Osteoblast (primary cell): ENCODE data around the gene ZNF444. TPM values are rescaled to one million over a fixed set of nuclear protein-coding genes. Genes with fewer than 3 reads are reported as not detected.

Experiments used
- DNase-seq: peaks from one replicate; pipeline ENCODE4 v3.0.0; 2011; ENCODE audit warnings: low spot score, mixed read lengths; ENCODE audit not compliant: insufficient read length; ENCODE audit errors: missing footprints
- H2AFZ ChIP-seq: 2 replicates; pipeline ENCODE4 v1.6.0; 2011; ENCODE audit warnings: mild to moderate bottlenecking, low read length
- H3K27ac ChIP-seq: 2 replicates; pipeline ENCODE4 v1.5.1; 2011; ENCODE audit warnings: mild to moderate bottlenecking, low read depth, low read length, moderate library complexity
- H3K27me3 ChIP-seq: 2 replicates; pipeline ENCODE4 v1.6.0; 2012; ENCODE audit warnings: mild to moderate bottlenecking, control low read depth, inconsistent platforms, low read length, moderate library complexity; ENCODE audit not compliant: insufficient read depth
- H3K36me3 ChIP-seq: 2 replicates; pipeline ENCODE4 v1.5.1; 2011; ENCODE audit warnings: mild to moderate bottlenecking, low read length, control low read depth, moderate library complexity; ENCODE audit not compliant: insufficient read depth
- H3K4me1 ChIP-seq: 2 replicates; pipeline ENCODE4 v1.5.1; 2011; ENCODE audit warnings: mild to moderate bottlenecking, low read length, control low read depth, moderate library complexity; ENCODE audit not compliant: insufficient read depth
- H3K4me2 ChIP-seq: 2 replicates; pipeline ENCODE4 v1.6.0; 2011; ENCODE audit warnings: mild to moderate bottlenecking, low read length; ENCODE audit not compliant: insufficient read depth
- H3K4me3 ChIP-seq: fragments of 200-600 bp; sonication (generic); 3 replicates; pipeline ENCODE4 v1.5.1; 2012; ENCODE audit warnings: mild to moderate bottlenecking, low read length, inconsistent platforms; ENCODE audit not compliant: insufficient read depth
- H3K79me2 ChIP-seq: 2 replicates; pipeline ENCODE4 v1.6.0; 2012; ENCODE audit warnings: mild to moderate bottlenecking, low read length, control low read depth, inconsistent platforms; ENCODE audit not compliant: insufficient read depth
- H3K9me3 ChIP-seq: 2 replicates; pipeline ENCODE4 v1.5.1; 2011; ENCODE audit warnings: low read depth, low read length, control low read depth
- H4K20me1 ChIP-seq: 2 replicates; pipeline ENCODE4 v1.6.0; 2012; ENCODE audit warnings: mild to moderate bottlenecking, low read length, control low read depth; ENCODE audit not compliant: insufficient read depth
- total RNA-seq: library from RNA; depleted of rRNA; stranded (reverse); fragments of >200 nt; gene quantifications from 2 replicates; pipeline ENCODE4 v1.2.3, GENCODE V29; 2012
- TF ChIP-seq, protein P1 (sequence below): IDR thresholded peaks from 2 replicates; pipeline ENCODE4 v1.5.1; 2011; ENCODE audit warnings: mild to moderate bottlenecking, low read depth, low read length, moderate library complexity; ENCODE audit errors: extremely low read depth

Gene ZNF444
- total RNA-seq, 1 donor, result 16.6 TPM

DNA sequence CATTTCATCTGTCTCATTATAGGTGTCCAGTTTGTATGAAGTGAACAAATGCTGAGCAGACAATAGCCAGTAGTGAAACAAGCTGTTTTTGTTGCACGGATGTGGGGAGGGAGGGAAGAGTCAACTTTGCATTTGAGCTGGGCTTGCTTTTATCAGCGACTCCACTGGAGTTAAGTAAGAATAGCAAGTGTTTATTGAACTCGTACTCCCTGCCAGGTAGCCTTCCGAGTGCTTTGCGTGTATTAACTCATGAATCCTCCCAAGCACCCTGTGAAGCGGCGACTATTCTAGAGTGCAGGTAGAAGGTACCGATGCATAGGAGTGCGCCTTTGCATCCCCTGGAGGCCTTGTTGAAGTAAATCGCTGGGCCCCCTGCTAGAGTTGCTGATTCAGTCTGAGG, 4.7 kb upstream of the ZNF444 start:
- Histone ChIP-seq H3K27me3 (no peaks in the 10 kb centered on the region), H3K4me1 (peaks cover 24% of the 10 kb centered on the region), H3K36me3 (no peaks in the 10 kb centered on the region), H3K4me2 (no peak overlapping the region), H3K27ac (no peak overlapping the region), H3K9me3 (no peaks in the 10 kb centered on the region), H4K20me1 (no peaks in the 10 kb centered on the region), H3K79me2 (no peaks in the 10 kb centered on the region), H2AFZ (no peak overlapping the region), H3K4me3 (no peak overlapping the region)
- TF ChIP-seq, protein P1, sequence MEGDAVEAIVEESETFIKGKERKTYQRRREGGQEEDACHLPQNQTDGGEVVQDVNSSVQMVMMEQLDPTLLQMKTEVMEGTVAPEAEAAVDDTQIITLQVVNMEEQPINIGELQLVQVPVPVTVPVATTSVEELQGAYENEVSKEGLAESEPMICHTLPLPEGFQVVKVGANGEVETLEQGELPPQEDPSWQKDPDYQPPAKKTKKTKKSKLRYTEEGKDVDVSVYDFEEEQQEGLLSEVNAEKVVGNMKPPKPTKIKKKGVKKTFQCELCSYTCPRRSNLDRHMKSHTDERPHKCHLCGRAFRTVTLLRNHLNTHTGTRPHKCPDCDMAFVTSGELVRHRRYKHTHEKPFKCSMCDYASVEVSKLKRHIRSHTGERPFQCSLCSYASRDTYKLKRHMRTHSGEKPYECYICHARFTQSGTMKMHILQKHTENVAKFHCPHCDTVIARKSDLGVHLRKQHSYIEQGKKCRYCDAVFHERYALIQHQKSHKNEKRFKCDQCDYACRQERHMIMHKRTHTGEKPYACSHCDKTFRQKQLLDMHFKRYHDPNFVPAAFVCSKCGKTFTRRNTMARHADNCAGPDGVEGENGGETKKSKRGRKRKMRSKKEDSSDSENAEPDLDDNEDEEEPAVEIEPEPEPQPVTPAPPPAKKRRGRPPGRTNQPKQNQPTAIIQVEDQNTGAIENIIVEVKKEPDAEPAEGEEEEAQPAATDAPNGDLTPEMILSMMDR, result no peak
- DNase-seq, result peak; percentile 23

DNA sequence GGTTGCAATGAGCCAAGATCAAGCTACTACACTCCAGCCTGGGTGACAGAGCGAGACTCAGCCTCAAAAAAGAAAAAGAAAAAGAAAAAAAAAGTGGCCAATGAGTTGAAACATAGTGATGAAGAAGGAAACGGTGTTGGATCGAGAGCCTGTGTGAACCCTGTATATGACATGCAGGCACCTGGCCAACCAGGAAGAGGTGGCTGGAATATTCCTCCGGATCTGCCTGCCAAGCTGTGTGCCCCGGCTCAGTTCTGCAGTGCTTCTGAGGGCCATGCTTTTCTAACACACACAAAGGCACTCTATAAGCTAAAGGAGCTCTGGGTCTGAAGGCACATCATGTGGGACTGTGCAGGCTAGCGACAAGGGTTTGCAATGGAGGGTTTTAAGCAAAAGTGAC, 3.7 kb upstream of the ZNF444 start:
- Histone ChIP-seq H3K79me2 (peaks cover 6% of the 10 kb centered on the region), H3K27me3 (no peaks in the 10 kb centered on the region), H3K36me3 (no peaks in the 10 kb centered on the region), H3K4me1 (peaks cover 23% of the 10 kb centered on the region), H4K20me1 (no peaks in the 10 kb centered on the region), H3K4me2 (no peak overlapping the region), H3K9me3 (no peaks in the 10 kb centered on the region), H2AFZ (peak overlapping the region; percentile 62), H3K27ac (no peak overlapping the region), H3K4me3 (no peak overlapping the region)
- TF ChIP-seq, protein P1, result no peak
- peak; percentile 2 for DNase-seq

DNA sequence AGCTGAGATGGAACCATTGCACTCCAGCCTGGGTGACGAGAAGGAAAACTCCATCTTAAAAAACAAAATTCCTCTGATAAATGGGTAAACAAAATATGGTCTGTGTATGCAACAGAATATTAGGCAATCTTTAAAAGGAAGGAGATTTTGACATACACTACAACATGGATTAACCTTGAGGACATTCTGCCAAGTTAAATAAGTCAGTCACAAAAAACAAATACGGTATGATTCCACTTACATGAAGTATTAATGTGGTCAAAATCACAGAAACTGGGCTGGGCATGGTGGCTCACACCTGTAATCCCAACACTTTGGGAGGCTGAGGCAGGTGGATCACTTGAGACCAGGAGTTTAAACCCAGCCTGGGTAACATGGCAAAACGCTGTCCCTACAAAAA, 3.0 kb upstream of the ZNF444 start:
- Histone ChIP-seq H3K27ac (no peak overlapping the region), H3K36me3 (no peaks in the 10 kb centered on the region), H3K9me3 (no peaks in the 10 kb centered on the region), H3K27me3 (no peaks in the 10 kb centered on the region), H3K79me2 (peaks cover 11% of the 10 kb centered on the region), H4K20me1 (no peaks in the 10 kb centered on the region), H3K4me1 (peaks cover 20% of the 10 kb centered on the region), H3K4me2 (no peak overlapping the region), H2AFZ (no peak overlapping the region), H3K4me3 (no peak overlapping the region)
- TF ChIP-seq, protein P1, result no peak
- DNase-seq, result no peak

DNA sequence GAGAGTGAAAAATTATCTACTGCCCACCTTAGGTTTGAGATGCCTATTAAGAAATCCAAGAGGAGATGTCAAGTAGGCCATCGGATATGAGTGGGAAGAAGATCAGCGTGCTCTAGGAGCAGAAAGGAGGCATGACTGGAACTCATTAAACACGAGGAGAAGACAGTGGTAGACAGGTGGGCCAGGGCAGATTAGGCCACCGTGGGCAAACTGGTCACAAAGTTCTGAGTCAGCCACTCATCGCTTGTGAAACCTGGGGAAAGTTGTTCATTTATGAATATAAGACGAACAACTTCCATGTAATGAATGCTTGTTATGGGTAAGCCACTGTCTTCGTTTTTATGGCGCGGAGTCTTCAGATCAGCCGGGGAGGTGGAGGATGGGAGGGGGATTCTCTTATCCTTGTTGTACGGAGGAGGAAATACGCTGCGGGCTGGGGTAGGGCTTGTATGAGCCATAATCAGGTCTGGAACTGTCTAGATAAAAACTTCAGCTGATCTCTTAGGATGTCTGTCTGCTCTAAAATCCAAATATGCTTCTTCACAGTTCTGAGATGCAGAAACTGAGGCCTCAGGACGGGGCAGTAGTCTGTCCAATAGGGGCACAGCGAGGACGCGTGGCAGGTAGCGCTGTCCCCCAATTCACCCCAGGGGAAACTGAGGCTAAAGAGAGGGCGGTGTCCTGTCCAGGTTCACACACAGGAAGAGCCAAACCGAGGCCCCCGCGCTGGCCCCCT, 1.1 kb upstream of the ZNF444 start:
- H3K27ac ChIP-seq, result peak overlapping the region; percentile 62
- no peaks in the 10 kb centered on the region for H4K20me1 ChIP-seq
- peak overlapping the region; percentile 93 for H2AFZ ChIP-seq
- no peaks in the 10 kb centered on the region for H3K36me3 ChIP-seq
- peak overlapping the region; percentile 90 for H3K4me2 ChIP-seq
- TF ChIP-seq, protein P1, result no peak
- no peaks in the 10 kb centered on the region for H3K27me3 ChIP-seq
- peaks cover 14% of the 10 kb centered on the region for H3K4me1 ChIP-seq
- H3K4me3 ChIP-seq, result peak overlapping the region; percentile 76
- DNase-seq, result peak; percentile 48
- H3K79me2 ChIP-seq, result peaks cover 27% of the 10 kb centered on the region
- H3K9me3 ChIP-seq, result no peaks in the 10 kb centered on the region
